HepG2 (cell line): Measurements from ENCODE around the gene ARHGEF7. TPM values are rescaled to one million over a fixed set of nuclear protein-coding genes. Genes with fewer than 3 reads are reported as not detected.
A peak's percentile ranks its signal among the peaks of the same experiment; 100 is the strongest.

Experiments
- AKAP8 ChIP-seq: sonication (generic); formaldehyde crosslinking; IDR thresholded peaks from 2 replicates; pipeline ENCODE4 v1.5.1; 2020; ENCODE audit warnings: mild to moderate bottlenecking, missing genetic modification reagents
- ATRX ChIP-seq: sonication (generic); formaldehyde crosslinking; IDR thresholded peaks from 2 replicates; pipeline ENCODE4 v1.4.0; 2020; ENCODE audit warnings: missing genetic modification reagents, borderline replicate concordance
- GZF1 ChIP-seq: sonication (generic); formaldehyde crosslinking; IDR thresholded peaks from 2 replicates; pipeline ENCODE4 v1.5.1; 2020; ENCODE audit warnings: mild to moderate bottlenecking, missing genetic modification reagents
- IRF9 ChIP-seq: sonication (generic); formaldehyde crosslinking; IDR thresholded peaks from 2 replicates; pipeline ENCODE4 v1.8.0; 2022; ENCODE audit warnings: missing genetic modification reagents, mild to moderate bottlenecking, borderline replicate concordance
- NAIF1 ChIP-seq: sonication (generic); formaldehyde crosslinking; IDR thresholded peaks from 2 replicates; pipeline ENCODE4 v1.5.0; 2020; ENCODE audit warnings: mild to moderate bottlenecking, missing genetic modification reagents, borderline replicate concordance
- NONO ChIP-seq, 2 experiments: fragments of 450-650 bp in 1 of 2; sonication (generic) in 1 of 2; formaldehyde crosslinking in 1 of 2; IDR thresholded peaks in 1 of 2; conservative IDR thresholded peaks in 1 of 2; 2 replicates each; pipeline versions ENCODE4 v1.6.1 to v1.8.0; 2017 to 2022; ENCODE audit warnings: mild to moderate bottlenecking in 1 of 2, missing genetic modification reagents in 1 of 2, moderate library complexity in 1 of 2
- ZBTB7B ChIP-seq: sonication (generic); formaldehyde crosslinking; IDR thresholded peaks from 2 replicates; pipeline ENCODE4 v1.4.0; 2020; ENCODE audit warnings: missing genetic modification reagents
- ZFYVE20 ChIP-seq: sonication (generic); formaldehyde crosslinking; IDR thresholded peaks from 2 replicates; pipeline ENCODE4 v1.8.0; 2023; ENCODE audit warnings: low read depth, mild to moderate bottlenecking, moderate library complexity, missing genetic modification reagents, borderline replicate concordance
- ZNF234 ChIP-seq: sonication (generic); formaldehyde crosslinking; conservative IDR thresholded peaks from 2 replicates; pipeline ENCODE4 v1.5.1; 2020; ENCODE audit warnings: mild to moderate bottlenecking, missing genetic modification reagents
- ZNF296 ChIP-seq: sonication (generic); formaldehyde crosslinking; conservative IDR thresholded peaks from 2 replicates; pipeline ENCODE4 v1.5.0; 2020; ENCODE audit warnings: mild to moderate bottlenecking, missing genetic modification reagents
- ZNF329 ChIP-seq: sonication (generic); formaldehyde crosslinking; IDR thresholded peaks from 2 replicates; pipeline ENCODE4 v1.9.0; 2021; ENCODE audit warnings: low read depth, mild to moderate bottlenecking, missing genetic modification reagents
- ZNF552 ChIP-seq: sonication (generic); formaldehyde crosslinking; IDR thresholded peaks from 2 replicates; pipeline ENCODE4 v1.9.0; 2022; ENCODE audit warnings: missing genetic modification reagents, mild to moderate bottlenecking, borderline replicate concordance
- ZNF609 ChIP-seq: sonication (generic); formaldehyde crosslinking; IDR thresholded peaks from 2 replicates; pipeline ENCODE4 v1.4.0; 2020; ENCODE audit warnings: mild to moderate bottlenecking, missing genetic modification reagents, borderline replicate concordance
- ZNF891 ChIP-seq: sonication (generic); formaldehyde crosslinking; IDR thresholded peaks from 2 replicates; pipeline ENCODE4 v1.5.0; 2020; ENCODE audit warnings: mild to moderate bottlenecking, missing genetic modification reagents
- ZSCAN21 ChIP-seq: sonication (generic); formaldehyde crosslinking; IDR thresholded peaks from 2 replicates; pipeline ENCODE4 v1.8.0; 2022; ENCODE audit warnings: mild to moderate bottlenecking, missing genetic modification reagents, moderate library complexity, borderline replicate concordance
- polyA plus RNA-seq, 8 experiments: library from polyadenylated mRNA; depleted of rRNA in 3 of 8; stranded (reverse) in 7 of 8; unstranded in 1 of 8; fragments of >200 nt; fragmentation: Illumina TruSeq in 4 of 8; extraction: Trizol in 4 of 8; gene quantifications; 2 replicates each; pipeline versions ENCODE4 v1.2.1 to v1.2.3, GENCODE V29; 2011 to 2016; ENCODE audit warnings: low read depth in 4 of 8, missing spikeins in 1 of 8, mixed read lengths in 1 of 8; ENCODE audit not compliant: insufficient read depth in 1 of 8
- total RNA-seq, 5 experiments: library from RNA; depleted of rRNA; stranded (reverse); fragments of >200 nt; fragmentation: Illumina TruSeq; extraction: Trizol; gene quantifications; 2 replicates each; pipeline ENCODE4 v1.2.3, GENCODE V29; 2016; ENCODE audit warnings: low read depth in 1 of 5
- TF ChIP-seq, protein P1 (sequence below): sonication (generic); formaldehyde crosslinking; IDR thresholded peaks from 2 replicates; pipeline ENCODE4 v1.9.0; 2021; ENCODE audit warnings: missing genetic modification reagents, mild to moderate bottlenecking, borderline replicate concordance
- TF ChIP-seq, protein P2 (sequence below): sonication (generic); formaldehyde crosslinking; IDR thresholded peaks from 2 replicates; pipeline ENCODE4 v1.9.0; 2022; ENCODE audit warnings: missing genetic modification reagents, mild to moderate bottlenecking, borderline replicate concordance

The ARHGEF7 gene
- total and polyA plus RNA-seq, 2 of the 13 experiments (the other 11 are each of a cell fraction or from before 2014, with no cell fraction given): 15.7 to 22.3 TPM

- peak; percentile 68; the same call in 1 of the 2 replicates for TF ChIP-seq ZNF609 (CRISPR knock-in tag)
- TF ChIP-seq, protein P1, sequence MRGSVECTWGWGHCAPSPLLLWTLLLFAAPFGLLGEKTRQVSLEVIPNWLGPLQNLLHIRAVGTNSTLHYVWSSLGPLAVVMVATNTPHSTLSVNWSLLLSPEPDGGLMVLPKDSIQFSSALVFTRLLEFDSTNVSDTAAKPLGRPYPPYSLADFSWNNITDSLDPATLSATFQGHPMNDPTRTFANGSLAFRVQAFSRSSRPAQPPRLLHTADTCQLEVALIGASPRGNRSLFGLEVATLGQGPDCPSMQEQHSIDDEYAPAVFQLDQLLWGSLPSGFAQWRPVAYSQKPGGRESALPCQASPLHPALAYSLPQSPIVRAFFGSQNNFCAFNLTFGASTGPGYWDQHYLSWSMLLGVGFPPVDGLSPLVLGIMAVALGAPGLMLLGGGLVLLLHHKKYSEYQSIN: no peak
- TF ChIP-seq, protein P2, sequence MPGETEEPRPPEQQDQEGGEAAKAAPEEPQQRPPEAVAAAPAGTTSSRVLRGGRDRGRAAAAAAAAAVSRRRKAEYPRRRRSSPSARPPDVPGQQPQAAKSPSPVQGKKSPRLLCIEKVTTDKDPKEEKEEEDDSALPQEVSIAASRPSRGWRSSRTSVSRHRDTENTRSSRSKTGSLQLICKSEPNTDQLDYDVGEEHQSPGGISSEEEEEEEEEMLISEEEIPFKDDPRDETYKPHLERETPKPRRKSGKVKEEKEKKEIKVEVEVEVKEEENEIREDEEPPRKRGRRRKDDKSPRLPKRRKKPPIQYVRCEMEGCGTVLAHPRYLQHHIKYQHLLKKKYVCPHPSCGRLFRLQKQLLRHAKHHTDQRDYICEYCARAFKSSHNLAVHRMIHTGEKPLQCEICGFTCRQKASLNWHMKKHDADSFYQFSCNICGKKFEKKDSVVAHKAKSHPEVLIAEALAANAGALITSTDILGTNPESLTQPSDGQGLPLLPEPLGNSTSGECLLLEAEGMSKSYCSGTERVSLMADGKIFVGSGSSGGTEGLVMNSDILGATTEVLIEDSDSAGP: peak; percentile 84; the same call in 1 of the 2 replicates
- TF ChIP-seq GZF1 (CRISPR knock-in tag): no peak
- TF ChIP-seq NONO (IDR thresholded peaks at IDR 0.05): no peak
- no peak; the same call in 1 of the 2 replicates for TF ChIP-seq NONO (CRISPR knock-in tag; conservative IDR thresholded peaks at IDR 0.05)
- peak; percentile 58; the same call in 1 of the 2 replicates for TF ChIP-seq IRF9
- no peak for TF ChIP-seq ATRX (CRISPR knock-in tag)
- TF ChIP-seq ZSCAN21: peak; percentile 33; the same call in 1 of the 2 replicates
- 0 out of 2 replicates have a peak, but pooled peaks have one; percentile 82 for TF ChIP-seq ZNF234 (CRISPR knock-in tag)
- peak; percentile 46; the same call in 1 of the 2 replicates for TF ChIP-seq ZNF296 (CRISPR knock-in tag)
- no peak for TF ChIP-seq ZNF329
- no peak for TF ChIP-seq NAIF1 (CRISPR knock-in tag)
- 0 out of 2 replicates have a peak, but pooled peaks have one; percentile 23 for TF ChIP-seq AKAP8
- 0 out of 2 replicates have a peak, but pooled peaks have one; percentile 32 for TF ChIP-seq ZNF552
- TF ChIP-seq ZFYVE20 (CRISPR knock-in tag): no peak
- no peak for TF ChIP-seq ZNF891 (CRISPR knock-in tag)
- TF ChIP-seq ZBTB7B: peak; percentile 98
Observed at GRCh38 chr13:111153279-111153976, 38.3 kb downstream of the ARHGEF7 start (continued).
